NCI-H128 (cell line): ENCODE results near the gene HOOK2.
"Not testable (repeated sequence)": the region's sequence is repeated elsewhere in the genome, so short reads cannot be mapped to it uniquely, and the experiment has no call there.

Experiments used
- DNase-seq: peaks from one replicate; lab custom pipeline; 2025; ENCODE audit not compliant: unreplicated experiment; lab: John Stamatoyannopoulos, UW

The HOOK2 gene

DNA sequence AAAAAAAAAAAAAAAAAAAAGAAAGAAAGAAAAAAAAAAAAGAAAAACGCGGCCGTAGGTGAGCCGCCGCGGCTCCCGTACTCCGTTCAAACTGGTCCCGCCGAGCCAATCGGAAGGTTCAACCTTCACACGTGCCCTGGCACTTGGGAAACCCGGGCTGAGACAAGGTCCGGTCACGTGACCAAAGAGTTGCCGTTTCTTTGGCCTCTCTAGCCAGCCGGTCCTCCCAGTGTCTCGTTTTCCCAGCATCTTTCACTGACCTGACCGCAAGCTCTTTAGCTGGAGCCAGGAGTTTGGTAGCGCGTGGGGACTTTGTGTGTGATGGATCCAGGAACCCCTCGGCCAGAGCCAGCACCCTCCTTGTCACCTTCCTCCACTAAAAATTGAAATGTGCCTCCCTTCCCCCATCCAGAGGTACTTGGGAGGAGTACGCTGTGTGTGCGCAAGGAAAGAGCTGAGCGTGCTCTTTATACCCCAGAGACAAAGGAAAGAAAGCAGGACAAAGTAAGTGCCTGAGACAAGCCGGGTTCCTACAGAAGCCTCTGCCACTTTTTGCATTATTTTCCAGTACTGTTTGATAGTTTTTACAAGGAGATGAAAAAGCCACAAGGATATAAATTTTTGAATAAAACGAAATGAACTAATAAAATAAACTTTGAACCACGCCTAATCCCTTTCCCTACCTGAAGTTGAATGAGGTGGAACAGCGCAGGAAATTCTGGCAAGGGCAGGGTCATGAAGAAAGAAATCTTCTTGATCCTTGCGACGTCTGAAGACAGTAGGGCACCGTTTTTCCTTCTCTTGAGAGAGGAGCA, 52.6 kb downstream of the HOOK2 start:
- peak; percentile 98 for DNase-seq

DNA sequence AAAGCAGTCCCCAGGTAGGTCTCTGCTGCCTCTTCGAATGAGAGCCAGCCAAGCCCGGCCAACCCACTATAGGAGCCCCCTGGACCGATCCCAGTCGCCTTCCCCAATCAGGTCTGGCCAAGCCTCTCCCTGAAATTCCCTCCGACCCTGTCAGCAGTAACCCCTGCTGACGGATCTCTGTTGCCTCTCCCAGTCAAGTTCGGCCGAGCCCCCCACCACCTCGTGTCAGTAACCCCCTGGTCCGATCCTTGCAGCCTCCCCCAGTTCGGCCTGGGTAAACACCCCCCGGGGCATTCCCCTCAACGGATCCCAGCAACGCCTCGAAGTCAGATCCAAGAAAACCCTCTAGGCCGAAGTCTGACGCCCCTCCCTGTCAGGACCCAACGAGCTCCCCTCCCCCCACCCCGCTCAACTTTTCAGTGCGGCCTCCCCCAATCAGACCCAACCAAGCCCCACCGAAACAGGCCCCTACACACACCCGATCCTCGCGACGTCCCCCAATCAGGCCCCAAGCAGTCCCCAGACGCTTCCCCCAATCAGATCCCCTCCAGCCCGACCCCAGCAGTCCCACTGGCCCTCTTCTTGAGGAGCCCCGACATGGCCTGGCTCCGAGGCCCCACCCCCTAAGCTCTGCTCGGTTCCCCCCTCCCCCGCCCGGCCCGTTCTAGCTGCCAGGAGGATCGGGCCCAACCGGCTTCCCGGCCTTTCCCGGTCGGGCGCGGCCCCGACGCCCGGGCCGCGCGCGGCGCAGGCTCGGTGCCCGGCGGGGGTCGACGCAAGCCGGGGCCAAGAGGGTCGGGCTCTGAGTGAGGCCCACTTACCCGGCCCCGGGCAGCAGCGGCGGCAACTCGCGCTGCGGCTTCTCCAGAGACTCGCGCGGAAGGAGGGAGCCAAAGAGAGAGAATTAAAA, 53.4 kb downstream of the HOOK2 start:
- no peak for DNase-seq

DNA sequence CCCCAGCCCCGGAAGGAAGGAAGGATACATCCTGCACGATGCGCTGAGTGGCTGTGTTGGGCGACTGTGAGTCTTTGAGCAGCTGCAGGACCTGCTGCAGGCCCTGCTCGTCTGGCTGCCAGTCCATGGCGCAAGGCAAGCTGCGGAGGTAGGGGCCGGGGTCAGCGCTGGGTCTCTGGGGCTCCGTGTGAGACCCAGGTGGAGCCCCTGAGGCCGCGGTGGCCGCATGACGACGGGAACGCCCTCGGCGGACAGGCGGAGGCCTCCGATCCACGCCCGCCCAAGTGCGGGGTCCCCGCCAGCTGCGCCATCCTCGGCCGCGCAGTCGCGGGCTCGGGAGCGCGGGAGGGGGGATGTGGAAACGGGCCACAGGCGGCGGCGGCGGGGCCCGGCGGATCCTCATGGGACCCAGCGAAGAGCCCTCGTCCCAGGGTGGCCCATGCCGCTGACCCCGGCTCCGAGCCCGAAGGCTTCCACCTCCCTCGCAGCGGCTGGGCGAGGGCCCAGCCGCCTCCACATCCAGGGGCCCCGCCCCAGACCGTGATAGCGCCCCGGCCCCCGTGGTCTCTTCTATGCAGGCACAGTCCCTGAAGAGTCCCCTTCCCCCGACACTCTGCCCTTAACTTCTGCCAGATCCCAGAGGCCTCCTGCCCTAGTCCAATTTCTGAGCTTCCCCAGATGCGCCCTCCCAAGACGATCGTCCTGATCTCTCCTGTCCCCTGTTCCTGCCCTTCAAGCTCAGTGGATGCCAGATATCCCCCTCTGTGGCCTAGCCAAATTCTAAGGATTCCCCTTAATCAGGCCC, 54.3 kb downstream of the HOOK2 start:
- no peak for DNase-seq

DNA sequence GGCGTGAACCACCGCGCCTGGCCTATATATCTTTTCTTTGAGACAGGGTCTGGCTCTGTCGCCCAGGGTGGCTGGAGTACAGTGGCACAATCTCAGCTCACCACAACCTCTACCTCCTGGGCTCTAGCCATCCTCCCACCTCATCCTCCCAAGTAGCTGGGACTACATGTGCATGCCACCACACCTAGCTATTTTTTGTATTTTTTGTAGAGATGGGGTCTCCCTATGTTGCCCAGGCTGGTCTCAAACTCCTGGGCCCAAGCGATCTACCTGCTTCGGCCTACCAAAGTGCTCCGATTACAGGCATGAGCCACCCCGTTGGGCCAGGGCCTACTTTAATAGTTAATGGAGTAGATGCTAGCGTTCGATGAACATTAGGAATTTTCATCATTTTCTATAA, 55.1 kb downstream of the HOOK2 start:
- no peak for DNase-seq

DNA sequence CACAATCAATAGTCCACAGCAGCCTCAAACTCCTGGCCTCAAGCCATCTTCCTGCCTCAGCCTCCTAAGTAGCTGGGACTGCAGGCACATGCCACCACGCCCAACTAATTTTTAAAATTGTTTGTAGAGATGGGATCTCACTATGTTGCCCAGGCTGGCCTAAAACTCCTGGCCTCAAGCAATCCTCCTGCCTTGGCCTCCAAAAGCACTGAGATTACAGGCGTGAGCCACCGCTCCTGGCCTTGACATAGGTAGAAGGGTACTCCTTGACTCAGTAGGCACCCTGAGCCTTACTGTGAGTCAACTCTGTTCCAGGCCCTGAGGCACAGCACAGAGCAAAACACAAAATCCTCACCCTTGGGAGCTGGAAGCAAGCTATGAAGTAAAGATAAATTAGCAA, 59.4 kb downstream of the HOOK2 start:
- DNase-seq = no peak

DNA sequence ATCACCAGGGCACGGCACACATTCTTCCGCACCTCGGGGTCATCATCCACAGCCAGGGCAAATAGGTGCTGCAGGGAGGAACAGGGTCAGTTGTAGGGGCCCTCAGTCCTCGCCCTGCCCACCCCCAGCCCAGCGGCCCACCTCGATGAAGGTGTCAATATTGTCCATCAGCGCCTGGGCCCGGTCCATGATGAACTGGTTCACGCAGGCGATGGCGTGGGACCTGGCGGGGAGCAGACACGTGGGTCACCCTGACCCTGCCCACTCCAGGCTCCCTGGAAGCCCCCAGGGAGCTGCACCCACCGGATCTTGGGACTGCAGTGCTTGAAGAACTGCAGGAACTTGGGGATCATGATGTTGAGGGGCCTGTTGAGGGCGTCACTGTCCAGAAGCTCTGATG, 60.2 kb downstream of the HOOK2 start:
- no peak for DNase-seq

DNA sequence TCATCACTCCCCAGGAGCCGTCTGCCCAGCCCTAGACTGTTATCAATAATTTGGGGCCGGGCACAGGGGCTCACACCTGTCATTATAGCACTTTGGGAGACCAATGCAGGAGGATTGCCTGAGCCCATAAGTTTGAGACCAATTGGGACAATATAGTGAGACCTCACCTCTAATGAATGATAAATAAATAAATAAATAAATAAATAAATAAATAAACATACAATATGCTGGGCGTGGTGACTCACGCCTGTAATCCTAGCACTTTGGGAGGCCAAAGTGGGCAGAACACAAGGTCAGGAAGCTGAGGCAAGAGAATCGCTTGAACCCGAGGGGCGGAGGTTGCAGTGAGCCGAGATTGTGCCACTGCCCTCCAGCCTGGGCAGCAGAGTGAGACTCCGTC, 62.0 kb downstream of the HOOK2 start:
- DNase-seq = not testable (repeated sequence)
